Cardiac fibroblast (primary cell): ENCODE measurements around the gene PRMT3.
"Not testable (repeated sequence)": the region's sequence is repeated elsewhere in the genome, so short reads cannot be mapped to it uniquely, and the experiment has no call there.

Experiments used
- DNase-seq, 2 donors: peaks; one replicate each; pipeline versions ENCODE4 v3.0.0 to v3.0.0-alpha.2; 2010; ENCODE audit warnings: low read depth in 2 of 2
- H3K4me3 ChIP-seq, 2 donors: replicated peaks in 1 of 2; 1 replicate in 1 of 2; 2 replicates in 1 of 2; pipeline ENCODE4 v1.5.1; 2011; ENCODE audit warnings: low read depth in 2 of 2, low read length in 2 of 2, mild to moderate bottlenecking in 2 of 2, moderate library complexity in 1 of 2
- CTCF ChIP-seq: IDR thresholded peaks from one replicate; pipeline ENCODE4 v1.5.1; 2011; ENCODE audit warnings: low read depth, mild to moderate bottlenecking, low read length, inconsistent platforms

The PRMT3 gene

GRCh38 chr11:20536365-20536764 is 148.8 kb downstream of the PRMT3 start:
- no peak overlapping the region for H3K4me3 ChIP-seq
- no peak for TF ChIP-seq CTCF
- DNase-seq, result no peak

GRCh38 chr11:20536784-20537183 is 149.3 kb downstream of the PRMT3 start:
- no peak for TF ChIP-seq CTCF
- no peak overlapping the region for H3K4me3 ChIP-seq
- no peak for DNase-seq

GRCh38 chr11:20541503-20541902 is 154.0 kb downstream of the PRMT3 start:
- TF ChIP-seq CTCF, result no peak
- H3K4me3 ChIP-seq, result no peak overlapping the region
- DNase-seq, result no peak

- no peak overlapping the region for H3K4me3 ChIP-seq
- no peak for TF ChIP-seq CTCF
- no peak for DNase-seq
Measured at GRCh38 chr11:20544603-20545237, 157.2 kb downstream of the PRMT3 start.

GRCh38 chr11:20547411-20547810 is 159.9 kb downstream of the PRMT3 start:
- DNase-seq, result no peak
- H3K4me3 ChIP-seq, result no peak overlapping the region
- TF ChIP-seq CTCF, result no peak

GRCh38 chr11:20551096-20551495 is 163.6 kb downstream of the PRMT3 start:
- no peak overlapping the region for H3K4me3 ChIP-seq
- TF ChIP-seq CTCF, result no peak
- no peak for DNase-seq

- TF ChIP-seq CTCF, result no peak
- DNase-seq, result no peak
- no peak overlapping the region for H3K4me3 ChIP-seq
Measured at GRCh38 chr11:20555783-20556182, 168.3 kb downstream of the PRMT3 start.

- DNase-seq, H3K4me3 ChIP-seq: not testable (repeated sequence)
Measured at GRCh38 chr11:20556396-20556795, 168.9 kb downstream of the PRMT3 start.
